GM18909 (cell line): ENCODE results near the gene TRIP10.
"Not testable (repeated sequence)": the region's sequence is repeated elsewhere in the genome, so short reads cannot be mapped to it uniquely, and the experiment has no call there.

Source experiments
- ATAC-seq: cut with Tn5 transposase; IDR thresholded peaks from one replicate; pipeline ENCODE4 v1.9.1; 2021; ENCODE audit warnings: mild to moderate bottlenecking; ENCODE audit not compliant: unreplicated experiment, poor library complexity

Gene TRIP10

DNA sequence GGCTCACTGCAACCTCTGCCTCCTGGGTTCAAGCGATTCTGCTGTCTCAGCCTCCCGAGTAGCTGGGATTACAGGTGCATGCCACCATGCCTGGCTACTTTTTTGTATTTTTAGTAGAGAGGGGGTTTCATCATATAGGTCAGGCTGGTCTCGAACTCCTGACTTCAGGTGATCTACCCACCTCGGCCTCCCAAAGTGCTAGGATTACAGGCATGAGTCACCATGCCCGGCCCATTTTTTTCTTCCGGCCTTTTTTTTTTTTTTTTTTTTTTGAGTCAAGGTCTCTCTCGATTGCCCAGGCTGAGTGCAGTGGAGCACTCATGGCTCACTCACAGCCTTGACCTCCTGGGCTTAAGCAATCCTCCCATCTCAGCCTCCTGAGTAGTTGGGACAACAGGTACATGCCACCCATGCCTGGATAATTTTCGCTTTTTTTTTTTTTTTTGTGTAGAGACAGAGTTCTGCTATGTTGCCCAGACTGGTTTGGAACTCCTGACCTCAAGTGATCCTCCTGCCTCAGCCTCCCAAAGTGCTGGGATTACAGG is 22.8 kb downstream of the TRIP10 start:
- not testable (repeated sequence) for ATAC-seq

GRCh38 chr19:6765738-6766356 is 26.4 kb downstream of the TRIP10 start:
- no peak for ATAC-seq

DNA sequence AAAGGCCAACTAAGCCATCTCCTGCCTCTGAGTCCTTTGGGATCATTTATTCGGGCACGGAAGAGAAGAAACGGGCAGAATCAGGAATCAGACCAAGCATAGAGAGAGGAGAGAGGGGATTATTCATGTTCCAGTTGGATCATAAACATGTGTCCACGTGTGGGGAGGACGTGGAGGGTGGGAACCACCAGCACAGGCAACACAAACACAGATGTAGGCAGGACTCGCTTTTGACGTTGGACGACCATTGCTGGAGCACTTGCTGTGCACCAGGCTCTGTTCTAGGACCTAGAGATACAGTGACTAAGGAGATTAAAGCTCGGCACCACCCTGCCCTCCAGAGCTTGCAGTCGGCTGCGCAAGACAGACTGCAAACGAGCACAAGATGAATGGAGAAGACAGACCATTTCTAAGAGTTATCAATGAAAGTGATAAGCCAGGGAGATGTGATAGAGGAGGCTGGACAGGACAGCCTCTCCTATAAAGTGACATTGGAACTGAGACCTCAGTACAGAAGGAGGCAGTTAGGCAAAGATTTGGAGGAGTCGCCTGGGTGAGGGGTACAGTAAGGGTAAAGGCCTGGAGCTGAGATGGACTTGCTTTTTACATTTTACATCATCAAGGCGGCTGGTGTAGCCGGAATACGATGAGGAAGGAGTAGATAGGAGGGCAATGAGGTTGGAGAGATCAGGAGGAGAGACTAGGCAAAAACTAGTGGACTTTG is 27.0 kb downstream of the TRIP10 start:
- ATAC-seq = no peak

DNA sequence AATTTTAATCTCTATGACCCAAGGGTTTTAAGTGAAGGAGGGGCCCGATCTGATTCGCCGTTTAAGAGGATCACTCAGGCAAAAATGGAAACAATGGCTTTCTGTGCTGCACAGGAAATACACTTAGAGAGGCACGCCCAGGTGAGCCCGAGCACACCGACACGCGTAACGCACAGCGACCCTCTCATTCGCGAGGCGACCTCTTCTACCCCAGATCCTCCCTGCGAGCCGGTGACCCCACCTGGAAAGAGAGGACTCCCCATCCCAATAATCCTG is 27.5 kb downstream of the TRIP10 start:
- ATAC-seq = peak; percentile 16

DNA sequence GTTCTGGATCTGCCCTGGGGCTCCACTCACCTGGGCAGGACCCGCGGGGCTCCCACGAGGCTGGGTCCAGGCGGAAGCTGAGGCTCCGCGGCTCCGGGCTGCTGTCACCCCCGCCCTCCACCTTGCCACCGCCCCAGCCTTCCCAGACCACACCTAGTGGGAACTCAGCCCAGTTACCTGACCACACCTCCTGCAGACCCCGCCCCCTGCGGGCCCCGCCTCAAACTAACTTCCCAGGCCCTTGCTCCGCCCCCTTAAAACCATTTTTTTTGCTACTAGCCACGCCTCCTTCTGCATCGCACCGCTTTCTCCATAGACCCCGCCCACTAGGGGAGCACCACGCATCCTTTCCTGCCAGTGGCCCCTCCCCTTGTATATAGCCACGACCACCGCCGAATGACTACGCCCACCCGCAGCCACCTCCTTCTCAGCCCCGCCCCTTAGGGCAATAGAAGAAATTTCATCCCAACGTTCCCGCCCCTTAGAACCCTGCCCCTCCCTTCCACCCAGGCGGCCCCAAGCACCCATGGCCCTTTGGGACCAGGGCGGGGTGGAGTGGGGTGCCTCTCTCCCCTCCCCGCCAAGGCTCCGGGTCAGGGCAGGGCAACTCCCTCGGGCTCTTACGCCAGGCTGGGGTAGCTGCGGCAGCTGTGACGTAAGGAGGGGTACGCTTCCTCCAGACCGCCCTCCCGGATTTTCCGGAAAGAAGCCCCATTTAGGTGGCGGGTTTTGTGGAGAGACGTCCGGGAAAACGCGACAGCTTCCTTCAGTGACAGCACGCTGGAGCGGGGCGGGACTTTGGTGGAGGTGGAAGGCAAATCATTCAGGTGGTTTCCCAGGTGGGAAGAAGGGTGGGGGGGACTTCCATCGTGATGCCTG is 28.1 kb downstream of the TRIP10 start, which contains the start of gene SH2D3A:
Gene SH2D3A (minus strand): TSS at position 79 of the 879 bp plus-strand sequence. CDS start 3,687 bp downstream, outside the sequence.
- peak; percentile 77 for ATAC-seq

GRCh38 chr19:6768236-6768785 is 28.8 kb downstream of the TRIP10 start:
- no peak for ATAC-seq

DNA sequence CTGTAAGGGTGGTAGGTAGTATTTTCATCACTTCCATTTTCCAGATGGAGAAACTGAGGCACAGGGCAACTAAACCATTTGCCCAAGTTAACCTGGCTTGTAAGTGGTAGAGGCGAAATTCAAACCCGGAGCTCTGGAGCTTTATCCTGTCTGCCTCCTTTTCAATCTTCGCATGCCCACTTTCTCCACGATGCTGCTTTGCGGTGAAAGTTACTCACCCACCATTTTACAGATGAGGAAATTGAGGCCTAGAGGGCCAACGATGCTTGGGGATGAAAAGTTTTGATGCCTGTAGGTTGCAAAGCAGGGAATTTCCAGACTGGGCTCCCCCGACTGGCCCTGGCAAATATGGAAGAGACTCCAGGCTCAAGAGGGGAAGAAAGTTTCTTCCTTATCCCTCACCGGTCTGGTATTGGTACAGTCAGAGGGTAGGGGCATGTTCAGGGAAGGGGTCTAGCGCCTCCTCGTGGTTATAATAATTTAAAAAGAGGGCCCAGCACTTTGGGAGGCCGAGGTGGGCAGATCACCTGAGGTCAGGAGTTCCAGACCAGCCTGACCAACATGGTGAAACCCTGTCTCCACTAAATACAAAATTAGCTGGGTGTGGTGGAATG is 29.6 kb downstream of the TRIP10 start:
- no peak for ATAC-seq

DNA sequence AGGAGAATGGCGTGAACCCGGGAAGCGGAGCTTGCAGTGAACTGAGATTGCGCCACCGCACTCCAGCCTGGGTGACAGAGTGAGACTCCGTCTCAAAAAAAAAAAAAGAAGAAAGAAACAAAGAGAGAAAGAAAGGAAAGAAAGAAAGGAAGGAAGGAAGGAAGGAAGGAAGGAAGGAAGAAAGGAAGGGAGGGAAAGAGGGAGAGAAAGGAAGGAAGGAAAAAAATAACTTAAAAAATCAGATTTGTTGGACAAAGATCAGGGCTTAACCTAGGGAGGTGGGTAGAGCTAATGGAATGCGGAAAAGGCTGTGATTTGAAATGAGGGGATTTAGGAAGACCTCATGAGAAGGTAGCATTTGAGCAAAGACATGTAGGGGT is 32.2 kb downstream of the TRIP10 start:
- ATAC-seq = not testable (repeated sequence)

DNA sequence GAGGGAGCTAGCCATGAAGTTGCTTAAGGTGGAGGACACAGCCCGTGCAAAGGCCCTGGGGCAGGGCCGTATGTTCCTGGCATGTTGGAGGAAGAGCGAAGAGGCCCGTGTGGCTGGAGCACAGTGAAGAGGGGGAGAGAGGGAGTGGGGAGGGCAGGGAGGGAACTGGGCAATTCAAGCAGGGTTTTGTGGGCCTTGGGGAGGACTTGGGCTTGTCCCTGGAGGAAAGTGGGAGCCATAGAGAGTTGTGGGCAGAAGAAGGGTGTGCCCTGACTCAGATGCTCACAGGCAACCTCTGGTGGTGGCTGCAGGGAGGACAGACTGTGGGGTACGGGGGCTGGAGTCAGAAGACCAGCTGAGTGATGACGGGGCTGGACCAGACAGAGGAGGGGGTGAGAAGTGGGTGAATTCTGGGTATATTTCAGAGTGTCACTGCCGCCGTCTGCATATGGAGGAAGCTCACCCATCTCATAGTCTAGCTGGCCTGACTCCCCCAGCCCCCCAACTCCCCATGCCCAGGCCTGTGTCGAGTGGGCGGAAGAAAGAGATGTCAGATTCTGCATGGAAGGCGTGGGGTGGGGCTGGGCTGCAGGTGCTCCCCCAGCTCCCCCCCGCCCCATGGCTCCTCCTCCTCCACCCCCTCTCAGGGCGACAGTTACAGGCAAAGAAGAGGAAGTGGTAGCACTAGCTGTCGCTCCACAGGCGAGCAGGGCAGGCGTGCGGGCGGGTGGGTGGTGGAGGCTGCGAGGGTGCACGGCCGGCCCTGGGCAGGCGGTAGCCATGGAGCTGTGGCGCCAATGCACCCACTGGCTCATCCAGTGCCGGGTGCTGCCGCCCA is 32.8 kb downstream of the TRIP10 start, which contains the start of gene VAV1:
Gene VAV1 (plus strand): TSS at position 681 of the 838 bp plus-strand sequence. CDS start 100 bp downstream, at position 781.
- ATAC-seq = peak; percentile 52

- ATAC-seq = no peak
Measured at GRCh38 chr19:6772866-6773322, 33.4 kb downstream of the TRIP10 start.

DNA sequence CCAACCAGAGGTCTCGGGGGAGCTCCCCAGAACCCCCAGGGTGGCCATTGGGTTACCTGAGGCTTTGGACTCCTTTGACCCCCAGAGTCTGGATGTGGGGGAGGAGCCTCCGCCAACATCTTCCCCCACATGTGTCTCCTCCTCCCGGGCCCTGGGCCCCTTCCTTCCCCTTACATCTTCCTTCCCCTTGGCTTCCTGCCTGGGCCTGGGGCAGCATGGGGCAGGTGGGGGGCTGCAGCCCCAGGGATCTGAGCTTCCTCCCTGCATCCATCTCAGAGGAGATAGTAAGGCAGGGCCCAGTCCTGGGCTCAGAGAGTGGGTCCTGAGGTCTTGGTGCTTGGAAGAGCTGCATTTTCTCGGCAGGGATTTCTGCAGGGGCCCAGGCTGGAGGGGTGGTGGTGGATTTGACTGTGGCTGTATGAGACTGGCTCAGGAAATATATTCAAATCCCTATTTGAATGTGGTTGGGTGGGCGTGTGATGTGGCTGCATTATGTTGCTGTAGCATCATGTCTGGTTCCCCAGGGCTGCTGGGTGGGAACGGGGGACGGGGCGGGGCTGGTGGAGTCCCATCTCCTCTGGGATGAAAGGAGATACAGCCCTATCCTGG is 33.9 kb downstream of the TRIP10 start:
- ATAC-seq = peak; percentile 42

DNA sequence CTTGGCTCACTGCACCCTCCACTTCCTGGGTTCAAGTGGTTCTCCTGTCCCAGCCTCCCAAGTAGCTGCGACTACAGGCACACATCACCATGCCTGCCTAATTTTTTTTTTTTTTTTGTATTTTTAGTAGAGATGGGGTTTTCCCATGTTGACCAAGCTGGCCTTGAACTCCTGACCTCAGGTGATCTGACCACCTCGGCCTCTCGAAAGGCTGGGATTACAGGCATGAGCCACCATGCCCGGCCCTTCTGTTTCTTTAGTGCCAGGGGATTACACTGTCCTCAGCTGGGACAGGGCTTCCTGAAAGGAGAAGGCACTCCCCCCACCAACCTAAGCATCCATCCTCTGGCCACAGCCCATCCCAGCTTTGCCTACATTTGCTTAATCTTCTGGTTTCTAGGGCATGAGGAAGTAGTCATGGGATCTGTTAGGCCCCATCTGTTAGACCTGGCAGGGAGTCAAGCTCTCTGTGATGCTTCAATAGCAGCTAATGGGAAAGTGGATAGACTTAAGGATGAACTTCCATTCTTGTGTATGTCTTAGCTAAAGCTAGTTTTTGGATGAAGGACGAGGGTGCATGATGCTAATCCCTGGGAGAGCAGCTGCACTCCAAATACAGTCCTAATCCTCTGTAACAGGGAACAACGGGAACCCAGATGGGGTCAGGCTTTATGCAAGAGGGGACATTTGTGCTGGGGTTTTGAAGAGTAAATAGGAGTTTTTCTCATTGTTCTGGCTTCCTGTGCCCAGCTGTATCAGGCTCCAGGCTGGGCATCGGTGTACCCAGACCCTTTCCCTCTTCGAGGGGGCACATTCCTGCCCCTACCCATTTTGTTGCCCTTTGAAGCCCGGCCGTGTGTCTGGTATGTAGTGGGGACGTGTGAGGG is 35.6 kb downstream of the TRIP10 start:
- ATAC-seq = no peak

DNA sequence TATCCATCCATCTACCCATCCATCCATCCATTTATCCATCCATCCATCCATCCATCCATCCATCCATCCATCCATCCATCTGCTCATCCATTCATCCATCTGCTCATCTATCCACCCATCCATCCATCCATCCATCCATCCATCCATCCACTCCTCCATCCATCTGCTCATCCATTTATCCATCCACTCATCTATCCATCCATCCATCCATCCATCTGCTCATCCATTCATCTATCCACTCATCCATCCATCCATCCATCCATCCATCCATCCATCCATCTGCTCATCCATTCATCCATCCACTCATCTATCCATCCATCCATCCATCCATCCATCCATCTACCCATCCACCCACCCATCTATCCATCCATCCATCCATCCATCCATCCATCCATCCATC is 36.6 kb downstream of the TRIP10 start:
- not testable (repeated sequence) for ATAC-seq

DNA sequence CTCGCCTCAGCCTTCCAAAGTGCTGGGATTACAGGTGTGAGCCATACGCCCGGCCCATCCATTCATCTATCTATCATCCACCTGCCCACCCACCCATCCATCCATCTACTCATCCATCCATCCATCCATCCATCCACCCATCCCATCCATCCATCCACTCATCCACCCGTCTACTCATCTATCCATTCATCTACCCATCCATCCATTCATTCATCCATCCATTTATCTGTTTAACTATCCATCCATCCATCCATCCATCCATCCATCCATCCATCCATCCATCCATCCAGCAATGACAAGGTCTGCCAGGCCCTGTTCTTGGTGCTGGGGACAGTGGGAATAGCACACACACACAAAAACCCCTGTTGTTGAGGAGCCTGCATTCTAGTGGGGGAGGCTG is 37.5 kb downstream of the TRIP10 start:
- ATAC-seq = no peak

DNA sequence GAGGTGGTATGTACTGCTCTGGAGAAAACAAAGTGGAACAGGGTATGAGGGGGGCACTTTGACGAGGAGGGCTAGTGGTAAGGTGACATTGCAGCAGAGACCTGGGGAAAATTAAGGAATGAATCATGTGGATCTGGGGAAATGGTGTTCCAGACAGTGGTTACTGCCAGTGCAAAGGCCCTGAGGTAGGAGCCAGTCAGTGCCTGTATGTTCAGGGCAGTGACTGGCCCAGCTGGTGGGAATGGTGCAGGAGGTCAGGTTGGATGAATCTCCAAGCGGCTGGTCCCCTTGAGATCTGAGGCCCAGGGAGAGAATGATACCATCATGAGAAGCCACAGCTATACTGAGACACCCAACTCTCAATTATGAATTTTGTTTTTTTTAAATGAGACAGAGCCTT is 38.0 kb downstream of the TRIP10 start:
- ATAC-seq = no peak

DNA sequence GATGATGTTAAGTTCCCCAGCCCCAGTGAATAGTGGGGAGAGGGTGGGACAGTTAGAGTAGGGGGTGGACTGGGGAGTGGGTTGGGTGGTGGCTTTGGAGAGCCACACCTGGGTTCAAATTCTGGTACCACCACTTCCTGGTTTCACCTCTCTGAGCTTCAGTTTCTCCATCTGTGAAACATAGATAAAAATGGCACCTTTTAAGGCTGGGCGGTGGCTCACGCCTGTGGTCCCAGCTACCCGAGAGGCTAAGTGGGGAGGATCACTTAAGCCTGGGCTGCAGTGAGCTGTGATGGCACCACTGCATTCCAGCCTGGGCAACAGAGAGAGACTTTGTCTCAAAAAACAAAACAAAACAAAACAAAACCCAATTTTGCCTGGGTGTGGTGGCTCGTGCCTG is 38.9 kb downstream of the TRIP10 start:
- ATAC-seq = no peak

DNA sequence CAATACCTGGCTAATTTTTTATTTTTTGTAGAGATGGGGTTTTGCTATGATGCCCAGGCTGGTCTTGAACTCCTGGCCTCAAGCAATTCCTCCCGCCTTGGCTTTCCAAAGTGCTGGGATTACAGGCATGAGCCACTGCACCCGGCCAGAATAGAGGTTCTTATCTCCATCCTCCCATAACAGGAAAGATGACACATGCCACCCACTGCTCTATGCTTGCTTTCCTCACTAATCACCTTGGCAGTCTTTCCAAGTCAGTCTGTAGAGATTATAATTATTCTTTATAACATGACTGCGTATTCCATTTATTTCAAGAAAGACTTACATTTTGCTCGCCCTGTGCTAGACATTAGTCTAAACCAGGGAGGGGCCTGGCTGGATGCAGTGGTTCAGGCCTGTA is 39.7 kb downstream of the TRIP10 start:
- ATAC-seq = no peak

GRCh38 chr19:6787393-6787792 is 47.9 kb downstream of the TRIP10 start:
- no peak for ATAC-seq
